Stimulated activated CD8-positive, alpha-beta memory T cell treated with anti-CD3 and anti-CD28 coated beads, Interleukin-4, amount 100 ng/mL, for 4 hours (primary cell): Measurements from ENCODE around the gene CHTOP.
"Not testable (repeated sequence)": the region's sequence is repeated elsewhere in the genome, so short reads cannot be mapped to it uniquely, and the experiment has no call there.

Experiments
- DNase-seq, 2 donors: peaks; one replicate each; pipeline ENCODE4 v3.0.0-alpha.2; 2020; ENCODE audit warnings: low read depth in 2 of 2, low spot score in 1 of 2

CHTOP gene

GRCh38 chr1:153633754-153634665, at the start of gene CHTOP:
Gene CHTOP, plus strand, starts transcription at chr1:153634066. Its CDS starts 2,523 bp downstream, at chr1:153636589.
- DNase-seq = peak; percentile 90 to 92

GRCh38 chr1:153585006-153585405, 48.9 kb upstream of the CHTOP start:
- DNase-seq = no peak

- no peak for DNase-seq
These were observed 47.5 kb upstream of the CHTOP start for GRCh38 chr1:153586347-153586746.

GRCh38 chr1:153587314-153587713, 46.6 kb upstream of the CHTOP start:
- no peak for DNase-seq

- not testable (repeated sequence) for DNase-seq
These were observed 45.8 kb upstream of the CHTOP start for GRCh38 chr1:153588033-153588432.

- DNase-seq = no peak
These were observed 45.4 kb upstream of the CHTOP start for GRCh38 chr1:153588482-153588881.

GRCh38 chr1:153592748-153593147, 41.1 kb upstream of the CHTOP start:
- DNase-seq = no peak

- no peak for DNase-seq
These were observed 36.7 kb upstream of the CHTOP start for GRCh38 chr1:153597206-153597605.

GRCh38 chr1:153598309-153599172, 35.3 kb upstream of the CHTOP start:
- no peak for DNase-seq

GRCh38 chr1:153599847-153600246, 34.0 kb upstream of the CHTOP start:
- no peak for DNase-seq

- no peak for DNase-seq
These were observed 31.1 kb upstream of the CHTOP start for GRCh38 chr1:153602749-153603148.

GRCh38 chr1:153606194-153606593, 27.7 kb upstream of the CHTOP start:
- no peak for DNase-seq

GRCh38 chr1:153607381-153607780, 26.5 kb upstream of the CHTOP start:
- DNase-seq = no peak

GRCh38 chr1:153608089-153608682, 25.7 kb upstream of the CHTOP start:
- no peak for DNase-seq

GRCh38 chr1:153608742-153609584, 24.9 kb upstream of the CHTOP start:
- no peak for DNase-seq

GRCh38 chr1:153609585-153609907, 24.3 kb upstream of the CHTOP start:
- no peak for DNase-seq

GRCh38 chr1:153610334-153610733, 23.5 kb upstream of the CHTOP start:
- DNase-seq = no peak

GRCh38 chr1:153610811-153611301, 23.0 kb upstream of the CHTOP start:
- DNase-seq = no peak

GRCh38 chr1:153611356-153611755, 22.5 kb upstream of the CHTOP start:
- no peak for DNase-seq

GRCh38 chr1:153612111-153612754, 21.6 kb upstream of the CHTOP start:
- DNase-seq = no peak
